Kidney tubule cell (primary cell): ENCODE data around the gene POT1.
"Not testable (repeated sequence)": the region's sequence is repeated elsewhere in the genome, so short reads cannot be mapped to it uniquely, and the experiment has no call there.

Experiments used
- DNase-seq: peaks from one replicate; pipeline ENCODE4 v3.0.0-alpha.2; 2018; ENCODE audit warnings: low spot score

Gene POT1

GRCh38 chr7:124929467-124930172 is at the start of gene POT1:
Gene POT1, minus strand, starts transcription at chr7:124929825. Its CDS starts 32,652 bp downstream, at chr7:124897173.
- DNase-seq, result peak; percentile 99

DNA sequence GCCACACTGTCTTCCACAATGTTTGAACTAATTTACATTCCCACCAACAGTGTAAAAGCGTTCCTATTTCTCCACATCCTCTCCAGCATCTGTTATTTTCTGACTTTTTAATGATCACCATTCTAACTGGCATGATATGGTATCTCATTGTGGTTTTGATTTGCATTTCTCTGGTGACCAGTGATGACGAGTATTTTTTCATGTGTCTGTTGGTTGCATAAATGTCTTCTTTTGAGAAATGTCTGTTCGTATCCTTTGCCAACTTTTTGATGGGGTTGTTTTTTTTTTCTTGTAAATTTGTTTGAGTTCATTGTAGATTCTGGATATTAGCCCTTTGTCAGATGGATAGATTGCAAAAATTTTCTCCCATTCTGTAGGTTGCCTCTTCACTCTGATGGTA is 45.5 kb upstream of the POT1 start:
- DNase-seq, result not testable (repeated sequence)

GRCh38 chr7:124965553-124965952 is 35.9 kb upstream of the POT1 start:
- no peak for DNase-seq

- no peak for DNase-seq
Measured at GRCh38 chr7:124959676-124960075, 30.1 kb upstream of the POT1 start.

DNA sequence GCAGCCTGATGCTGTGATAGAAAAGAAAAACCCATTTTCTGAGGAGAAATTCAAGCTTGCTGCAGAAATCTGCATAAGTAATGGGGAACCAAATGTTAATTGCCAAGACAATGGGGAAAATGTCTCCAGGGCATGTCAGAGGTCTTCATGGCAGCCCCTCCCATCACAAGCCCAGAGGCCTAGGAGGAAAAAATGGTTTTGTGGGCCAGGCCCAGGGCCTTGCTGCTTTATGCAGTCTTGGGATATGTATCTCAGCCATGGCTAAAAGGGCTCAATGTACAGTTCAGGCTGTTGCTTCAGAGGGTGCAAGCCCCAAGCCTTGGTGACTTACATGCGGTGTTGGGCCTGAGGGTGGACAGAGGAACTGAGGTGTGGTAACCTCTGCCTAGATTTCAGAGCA is 28.3 kb upstream of the POT1 start:
- DNase-seq, result not testable (repeated sequence)

- no peak for DNase-seq
Measured at GRCh38 chr7:124956160-124956559, 26.5 kb upstream of the POT1 start.

GRCh38 chr7:124954790-124955189 is 25.2 kb upstream of the POT1 start:
- no peak for DNase-seq

- DNase-seq, result no peak
Measured at GRCh38 chr7:124945680-124946079, 16.1 kb upstream of the POT1 start.

DNA sequence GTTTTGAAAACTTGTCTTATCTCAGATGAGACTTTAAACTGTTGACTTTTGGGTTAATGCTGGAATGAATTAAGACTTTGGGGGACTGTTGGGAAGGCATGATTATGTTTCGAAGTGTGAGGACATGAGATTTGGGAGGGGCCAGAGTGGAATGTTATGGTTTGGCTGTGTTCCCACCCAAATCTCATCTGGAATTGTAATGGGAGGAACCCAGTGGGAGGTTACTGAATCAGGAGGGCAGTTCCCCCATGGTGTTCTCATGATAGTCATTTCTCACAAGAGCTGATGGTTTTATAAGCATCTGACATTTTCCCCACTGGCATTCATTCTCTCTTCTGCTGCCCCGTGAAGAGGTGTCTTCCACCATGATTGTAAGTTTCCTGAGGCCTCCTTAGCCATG is 13.8 kb upstream of the POT1 start:
- DNase-seq, result no peak

- DNase-seq, result no peak
Measured at GRCh38 chr7:124942399-124942798, 12.8 kb upstream of the POT1 start.

DNA sequence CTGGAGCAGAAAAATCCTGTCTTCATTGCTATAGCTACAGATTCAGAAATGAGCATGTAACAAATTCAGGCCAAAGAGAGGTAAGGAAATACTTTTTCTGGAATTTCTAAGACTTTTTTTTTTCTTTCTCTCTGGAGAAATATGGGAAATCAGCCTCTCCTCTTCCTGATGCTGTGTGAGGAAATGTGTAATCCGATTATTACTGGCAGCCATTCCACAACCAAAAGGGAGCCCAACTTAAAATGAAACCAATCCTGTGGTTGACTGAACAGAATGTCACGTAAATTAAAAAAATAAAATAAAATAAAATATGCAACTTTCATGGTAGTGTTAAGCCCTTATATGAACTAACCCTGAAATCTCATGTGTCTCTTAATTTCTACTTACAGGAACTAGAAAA is 10.7 kb upstream of the POT1 start:
- DNase-seq, result no peak

- no peak for DNase-seq
Measured at GRCh38 chr7:124938128-124938527, 8.5 kb upstream of the POT1 start.

GRCh38 chr7:124937076-124937475 is 7.5 kb upstream of the POT1 start:
- peak; percentile 65 for DNase-seq

DNA sequence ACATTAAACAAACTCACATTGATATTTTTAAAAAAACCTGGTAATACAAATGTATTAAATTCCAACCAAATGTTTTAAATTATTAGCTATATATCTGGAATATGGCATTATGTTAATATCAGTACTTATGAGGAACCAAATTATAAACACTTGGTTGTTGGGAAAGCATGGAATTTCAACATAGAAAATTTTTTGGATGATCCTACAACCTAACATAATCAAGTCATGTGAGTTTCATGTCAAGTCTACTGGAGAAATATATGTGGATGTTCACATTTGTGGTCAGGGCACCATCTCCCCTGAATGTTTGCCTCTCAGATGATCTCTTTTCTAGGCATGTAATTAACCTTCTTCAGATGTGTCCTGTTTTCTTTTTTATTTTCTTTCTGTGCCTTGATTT is 5.2 kb upstream of the POT1 start:
- DNase-seq, result no peak

- DNase-seq, result no peak
Measured at GRCh38 chr7:124930655-124931597, 1.3 kb upstream of the POT1 start.

GRCh38 chr7:124930173-124930623 is 573 bp upstream of the POT1 start:
- no peak for DNase-seq

DNA sequence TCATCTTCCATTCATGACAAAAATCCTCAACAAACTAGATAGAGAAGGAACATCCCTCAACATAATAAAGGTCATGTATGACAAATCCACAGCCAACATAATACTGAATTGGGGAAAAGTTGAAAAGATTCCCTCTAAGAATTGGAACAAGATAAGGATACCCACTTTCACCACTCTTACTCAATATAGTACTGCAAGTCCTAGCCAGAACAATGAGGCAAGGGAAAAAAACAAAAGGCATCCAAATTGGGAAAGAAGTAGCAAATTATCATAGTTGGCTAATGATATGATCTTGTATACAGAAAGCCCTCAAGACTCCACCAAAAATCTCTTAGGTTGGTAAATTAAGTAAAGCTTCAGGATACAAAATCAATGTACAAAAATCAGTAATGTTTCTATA is 4.7 kb downstream of the POT1 start:
- no peak for DNase-seq

- DNase-seq, result no peak
Measured at GRCh38 chr7:124922200-124922599, 7.4 kb downstream of the POT1 start.

DNA sequence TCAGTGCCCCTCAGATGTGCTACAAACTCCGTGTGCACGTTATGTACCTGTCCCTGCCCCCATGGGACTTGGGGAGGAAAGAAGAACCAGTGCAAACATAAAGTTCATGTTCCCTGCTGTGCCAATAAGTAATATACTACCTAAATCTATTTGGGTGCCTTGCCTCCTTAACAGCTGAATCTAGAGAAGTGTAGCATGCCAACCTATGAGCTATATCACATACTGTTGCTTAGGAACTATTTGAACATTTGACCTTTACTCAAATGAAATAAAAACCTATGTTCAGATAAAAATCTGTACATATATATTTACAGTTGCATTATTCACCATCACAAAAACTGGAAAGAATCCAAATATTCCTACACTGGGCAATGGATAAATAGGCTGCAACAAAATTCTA is 9.8 kb downstream of the POT1 start:
- no peak for DNase-seq

DNA sequence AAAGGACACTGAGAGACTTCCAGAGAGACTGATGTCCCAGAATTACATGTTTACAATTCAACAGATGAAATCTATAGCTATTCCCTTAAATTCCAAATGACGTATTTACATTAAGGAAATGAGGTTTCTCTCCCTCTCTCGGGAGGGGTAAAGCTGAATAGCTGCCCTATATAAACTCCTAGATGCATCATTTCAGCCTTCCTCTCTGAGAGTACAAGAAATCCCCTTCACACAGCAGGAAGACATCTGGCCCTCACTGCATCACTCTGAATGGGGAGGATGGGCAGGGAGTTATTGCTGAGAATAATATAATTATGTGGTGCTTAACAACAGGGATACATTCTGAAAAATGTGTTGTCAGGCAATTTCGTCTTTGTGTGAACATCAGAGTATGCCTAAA is 11.0 kb downstream of the POT1 start:
- no peak for DNase-seq

- DNase-seq, result no peak
Measured at GRCh38 chr7:124915242-124915641, 14.4 kb downstream of the POT1 start.

GRCh38 chr7:124914298-124914697 is 15.3 kb downstream of the POT1 start:
- DNase-seq, result no peak

DNA sequence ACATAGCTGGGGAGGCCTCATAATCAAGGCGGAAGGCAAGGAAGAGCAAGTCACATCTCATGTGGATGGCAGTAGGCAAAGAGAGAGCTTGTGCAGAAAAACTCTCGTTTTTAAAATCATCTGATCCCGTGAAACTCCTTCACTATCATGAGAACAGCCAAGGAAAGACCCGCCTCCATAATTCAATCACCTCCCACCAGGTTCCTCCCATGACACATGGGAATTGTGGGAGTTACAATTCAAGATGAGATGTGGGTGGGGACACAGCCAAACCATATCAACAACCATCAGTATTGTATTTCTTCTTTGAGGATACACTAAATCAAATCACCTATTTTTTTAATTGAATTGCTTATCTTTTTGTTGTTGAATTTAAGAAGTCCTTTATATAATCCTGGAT is 16.7 kb downstream of the POT1 start:
- no peak for DNase-seq
